Psoas muscle (tissue), 8 donors: Measurements from ENCODE around the gene BCAS1. TPM values are rescaled to one million over a fixed set of nuclear protein-coding genes. Genes with fewer than 3 reads are reported as not detected.

Experiments
- ATAC-seq, 4 donors: fragments of 200-7000 bp; cut with Tn5 transposase; one replicate each; pipeline ENCODE4 v1.9.1; 2020; ENCODE audit warnings: moderate library complexity in 3 of 4, mild to moderate bottlenecking in 2 of 4
- DNase-seq, 2 donors: peaks; one replicate each; pipeline ENCODE4 v3.0.0-alpha.2; 2020
- H3K27ac ChIP-seq: fragments of 200-600 bp; one replicate; pipeline ENCODE4 v1.8.0; 2022
- H3K27me3 ChIP-seq, 3 donors: fragments of 200-600 bp in 1 of 3; one replicate each; pipeline versions ENCODE4 v1.6.1 to v1.8.0; 2013 to 2022; ENCODE audit warnings: low read length in 2 of 3, mild to moderate bottlenecking in 2 of 3, moderate library complexity in 1 of 3; ENCODE audit not compliant: insufficient read depth in 3 of 3
- H3K36me3 ChIP-seq, 2 donors: fragments of 200-600 bp in 1 of 2; one replicate each; pipeline versions ENCODE4 v1.6.1 to v1.8.0; 2013 to 2022; ENCODE audit warnings: low read depth in 1 of 2, mild to moderate bottlenecking in 1 of 2, moderate library complexity in 1 of 2; ENCODE audit not compliant: insufficient read depth in 1 of 2
- H3K4me1 ChIP-seq: fragments of 200-600 bp; one replicate; pipeline ENCODE4 v1.8.0; 2022
- H3K4me3 ChIP-seq: fragments of 200-600 bp; one replicate; pipeline ENCODE4 v1.8.0; 2022; ENCODE audit warnings: mild to moderate bottlenecking
- H3K9me3 ChIP-seq: fragments of 200-600 bp; one replicate; pipeline ENCODE4 v1.8.0; 2022
- CTCF ChIP-seq: fragments of 200-600 bp; IDR thresholded peaks from one replicate; pipeline ENCODE4 v1.8.0; 2022; ENCODE audit warnings: antibody characterized with exemption
- WGBS, 3 donors: extraction: QIAGEN DNeasy Blood & Tissue Kit; methylation state at CpG; one replicate each; pipeline versions ENCODE4 v1.1.6 to v1.1.7; 2013; 5-methylcytosine and 5-hydroxymethylcytosine counted together
- intact Hi-C, 2 donors: fragments of 100-400 bp; cut with DNase I; formaldehyde crosslinking; loops; one replicate each; pipeline versions ENCODE4 v1.11.0 to v1.14.2; 2022
- polyA plus RNA-seq, 3 donors: library from polyadenylated mRNA; stranded (reverse); fragments of 200-250 nt; gene quantifications; one replicate each; pipeline ENCODE4 v1.2.3, GENCODE V29; 2013
- total RNA-seq, 4 donors: library from RNA; stranded (reverse); fragmentation: NEBNext Ultra II Directional in 2 of 4; extraction: Animal tissue kit (Norgen Biotek cat#: 25700) in 2 of 4; gene quantifications; one replicate each; pipeline versions ENCODE4 v1.2.1 to v1.2.4, GENCODE V29; 2021 to 2023
- donor health status: healthy with polysubstance abuse.
- donor health status: DM: no; HTN: no; CAD: no; lungs with moderate emphysema.
- donor health status: Bipolar disorder and iron deficiency.
- donor health status: healthy.
- donor health status: DM: yes; HTN: yes; CAD: no.
- donor health status: DM: no; HTN: no; CAD: no.
- donor health status: DM: no; HTN: no; CAD: no.
- donor health status: DM: yes; HTN: yes; CAD: no.

BCAS1 gene
- total and polyA plus RNA-seq, 7 donors: 0.01 to 0.26 (median 0.16) TPM; not detected in 2

GRCh38 chr20:54061101-54061881 is 9.1 kb downstream of the BCAS1 start:
- intact Hi-C loops: no loop called here
- DNase-seq: no peak
- H3K4me1 ChIP-seq: no peaks in the 10 kb centered on the region
- H3K9me3 ChIP-seq: no peaks in the 10 kb centered on the region
- no peak for TF ChIP-seq CTCF
- WGBS, 3 donors: 48 to 69% (median 63%) methylated on average over 8 of the region's 8 CpGs
- no peaks in the 10 kb centered on the region for H3K36me3 ChIP-seq
- H3K27me3 ChIP-seq: peaks cover 0 to 2% (median 0%) of the 10 kb centered on the region in 3 donors
- H3K4me3 ChIP-seq: no peak overlapping the region
- no peak for ATAC-seq
- no peak overlapping the region for H3K27ac ChIP-seq

- no peaks in the 10 kb centered on the region for H3K36me3 ChIP-seq
- H3K27me3 ChIP-seq: no peaks in the 10 kb centered on the region
- no peak for TF ChIP-seq CTCF
- 82 to 91% (median 85%) methylated on average over 6 of the region's 6 CpGs for WGBS, 3 donors
- no peaks in the 10 kb centered on the region for H3K4me1 ChIP-seq
- ATAC-seq (no peak), DNase-seq (no peak)
- no peak overlapping the region for H3K27ac ChIP-seq
- intact Hi-C loops: no loop called here
- H3K9me3 ChIP-seq: no peaks in the 10 kb centered on the region
- no peak overlapping the region for H3K4me3 ChIP-seq
These were observed 10.6 kb downstream of the BCAS1 start for GRCh38 chr20:54059691-54060364.

GRCh38 chr20:54058420-54059139 is 11.8 kb downstream of the BCAS1 start:
- WGBS, 3 donors: 76 to 81% (median 78%) methylated on average over 16 of the region's 16 CpGs
- intact Hi-C loops: no loop called here

More at GRCh38 chr20:54058420-54059139, 11.8 kb downstream of the BCAS1 start:
- H3K9me3 ChIP-seq: no peaks in the 10 kb centered on the region
- no peaks in the 10 kb centered on the region for H3K4me1 ChIP-seq
- no peaks in the 10 kb centered on the region for H3K36me3 ChIP-seq
- no peak overlapping the region for H3K4me3 ChIP-seq
- DNase-seq (no peak), ATAC-seq (no peak)
- H3K27ac ChIP-seq: no peak overlapping the region
- no peaks in the 10 kb centered on the region for H3K27me3 ChIP-seq
- TF ChIP-seq CTCF: no peak
